Hepatocyte (in vitro differentiated cells): ENCODE results near the gene VPS45.

Source experiments
- EZH2 ChIP-seq: fragments of 200-600 bp; sonication (generic); IDR thresholded peaks from 2 replicates; pipeline ENCODE4 v1.6.1; 2016; ENCODE audit warnings: antibody characterized with exemption, mild to moderate bottlenecking, borderline replicate concordance
- EZH2phosphoT487 ChIP-seq: fragments of 200-600 bp; sonication (generic); IDR thresholded peaks from one replicate; pipeline ENCODE4 v1.6.1; 2018; ENCODE audit warnings: antibody characterized with exemption, mild to moderate bottlenecking, low read depth, moderate library complexity; ENCODE audit not compliant: unreplicated experiment, severe bottlenecking
- TF ChIP-seq, protein P1 (sequence below): fragments of 200-600 bp; sonication (generic); IDR thresholded peaks from 2 replicates; pipeline ENCODE4 v1.5.1; 2016; ENCODE audit warnings: antibody characterized with exemption, mild to moderate bottlenecking; ENCODE audit not compliant: poor library complexity

DNA sequence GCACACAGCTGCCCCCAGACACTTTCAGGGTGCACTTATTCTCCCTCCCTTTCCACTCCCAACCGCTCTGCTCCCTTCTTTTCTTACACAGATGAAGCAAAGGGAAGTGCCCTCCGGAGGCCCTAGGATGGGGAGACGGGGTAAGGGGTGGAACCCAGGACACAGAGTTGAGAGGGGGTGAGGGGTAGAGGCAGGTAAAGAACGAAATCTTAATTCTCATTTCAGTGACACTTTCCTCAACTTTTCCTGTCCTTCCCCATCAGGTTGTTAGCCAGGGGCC, 94.9 kb downstream of the VPS45 start:
- TF ChIP-seq, protein P1, sequence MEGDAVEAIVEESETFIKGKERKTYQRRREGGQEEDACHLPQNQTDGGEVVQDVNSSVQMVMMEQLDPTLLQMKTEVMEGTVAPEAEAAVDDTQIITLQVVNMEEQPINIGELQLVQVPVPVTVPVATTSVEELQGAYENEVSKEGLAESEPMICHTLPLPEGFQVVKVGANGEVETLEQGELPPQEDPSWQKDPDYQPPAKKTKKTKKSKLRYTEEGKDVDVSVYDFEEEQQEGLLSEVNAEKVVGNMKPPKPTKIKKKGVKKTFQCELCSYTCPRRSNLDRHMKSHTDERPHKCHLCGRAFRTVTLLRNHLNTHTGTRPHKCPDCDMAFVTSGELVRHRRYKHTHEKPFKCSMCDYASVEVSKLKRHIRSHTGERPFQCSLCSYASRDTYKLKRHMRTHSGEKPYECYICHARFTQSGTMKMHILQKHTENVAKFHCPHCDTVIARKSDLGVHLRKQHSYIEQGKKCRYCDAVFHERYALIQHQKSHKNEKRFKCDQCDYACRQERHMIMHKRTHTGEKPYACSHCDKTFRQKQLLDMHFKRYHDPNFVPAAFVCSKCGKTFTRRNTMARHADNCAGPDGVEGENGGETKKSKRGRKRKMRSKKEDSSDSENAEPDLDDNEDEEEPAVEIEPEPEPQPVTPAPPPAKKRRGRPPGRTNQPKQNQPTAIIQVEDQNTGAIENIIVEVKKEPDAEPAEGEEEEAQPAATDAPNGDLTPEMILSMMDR, result no peak
- TF ChIP-seq EZH2 (no peak), EZH2phosphoT487 (no peak)
